HL-60 (cell line): ENCODE data around the gene RTL3.

Source experiments
- DNase-seq, 2 experiments: peaks; one replicate each; pipeline ENCODE4 v3.0.0-alpha.2; 2010 to 2020; ENCODE audit warnings: low read depth in 1 of 2, low spot score in 1 of 2
- H3K27ac ChIP-seq: fragments of 250-450 bp; sonication (Bioruptor Pico); replicated peaks from 2 replicates; pipeline ENCODE4 v1.5.1; 2020; ENCODE audit warnings: mild to moderate bottlenecking, moderate library complexity
- H3K27me3 ChIP-seq: fragments of 250-450 bp; sonication (Bioruptor Pico); 2 replicates; pipeline ENCODE4 v1.5.1; 2021; ENCODE audit warnings: mild to moderate bottlenecking, moderate library complexity; ENCODE audit not compliant: insufficient read depth, poor library complexity, severe bottlenecking
- H3K4me3 ChIP-seq: replicated peaks from 2 replicates; pipeline ENCODE4 v1.5.1; 2011; ENCODE audit warnings: mild to moderate bottlenecking, control low read depth, low read length; ENCODE audit not compliant: insufficient read depth
- CTCF ChIP-seq: IDR thresholded peaks from one replicate; pipeline ENCODE4 v1.5.1; 2011; ENCODE audit warnings: low read length, control low read depth, inconsistent platforms; ENCODE audit not compliant: insufficient read depth
- GABPA ChIP-seq: IDR thresholded peaks from 2 replicates; pipeline ENCODE4 v1.6.1; 2012; ENCODE audit warnings: low read depth
- POLR2AphosphoS5 ChIP-seq: IDR thresholded peaks from 2 replicates; pipeline ENCODE4 v1.6.1; 2012; ENCODE audit warnings: low read depth
- SPI1 ChIP-seq: IDR thresholded peaks from 2 replicates; pipeline ENCODE4 v1.6.1; 2012; ENCODE audit warnings: low read depth, mild to moderate bottlenecking, borderline replicate concordance
- TF ChIP-seq, protein P1 (sequence below): IDR thresholded peaks from 2 replicates; pipeline ENCODE4 v1.6.1; 2012; ENCODE audit warnings: low read depth; ENCODE audit not compliant: insufficient replicate concordance

RTL3 gene

DNA sequence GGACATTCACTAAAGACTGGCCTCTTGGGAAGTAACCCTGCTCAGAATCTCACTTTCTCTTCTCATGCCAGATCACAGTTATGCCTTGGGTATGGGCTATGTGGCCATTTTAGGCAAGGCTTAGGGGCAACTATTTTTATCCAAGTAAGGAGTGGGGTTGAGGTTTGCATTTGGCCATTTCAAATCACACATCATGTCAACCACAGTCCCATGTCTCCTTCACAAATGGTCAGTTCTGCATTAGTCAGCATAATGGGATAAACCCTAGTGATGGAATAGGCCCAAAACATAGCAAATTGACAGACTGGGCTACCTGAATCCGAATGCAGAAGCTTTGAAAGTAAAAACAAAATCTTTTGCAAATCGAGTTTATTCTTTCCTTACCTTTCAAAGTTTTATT lies 827 bp upstream of the RTL3 start:
- no peak overlapping the region for H3K27ac ChIP-seq
- no peak for TF ChIP-seq CTCF
- no peak for TF ChIP-seq GABPA
- no peak for TF ChIP-seq POLR2AphosphoS5
- TF ChIP-seq, protein P1, sequence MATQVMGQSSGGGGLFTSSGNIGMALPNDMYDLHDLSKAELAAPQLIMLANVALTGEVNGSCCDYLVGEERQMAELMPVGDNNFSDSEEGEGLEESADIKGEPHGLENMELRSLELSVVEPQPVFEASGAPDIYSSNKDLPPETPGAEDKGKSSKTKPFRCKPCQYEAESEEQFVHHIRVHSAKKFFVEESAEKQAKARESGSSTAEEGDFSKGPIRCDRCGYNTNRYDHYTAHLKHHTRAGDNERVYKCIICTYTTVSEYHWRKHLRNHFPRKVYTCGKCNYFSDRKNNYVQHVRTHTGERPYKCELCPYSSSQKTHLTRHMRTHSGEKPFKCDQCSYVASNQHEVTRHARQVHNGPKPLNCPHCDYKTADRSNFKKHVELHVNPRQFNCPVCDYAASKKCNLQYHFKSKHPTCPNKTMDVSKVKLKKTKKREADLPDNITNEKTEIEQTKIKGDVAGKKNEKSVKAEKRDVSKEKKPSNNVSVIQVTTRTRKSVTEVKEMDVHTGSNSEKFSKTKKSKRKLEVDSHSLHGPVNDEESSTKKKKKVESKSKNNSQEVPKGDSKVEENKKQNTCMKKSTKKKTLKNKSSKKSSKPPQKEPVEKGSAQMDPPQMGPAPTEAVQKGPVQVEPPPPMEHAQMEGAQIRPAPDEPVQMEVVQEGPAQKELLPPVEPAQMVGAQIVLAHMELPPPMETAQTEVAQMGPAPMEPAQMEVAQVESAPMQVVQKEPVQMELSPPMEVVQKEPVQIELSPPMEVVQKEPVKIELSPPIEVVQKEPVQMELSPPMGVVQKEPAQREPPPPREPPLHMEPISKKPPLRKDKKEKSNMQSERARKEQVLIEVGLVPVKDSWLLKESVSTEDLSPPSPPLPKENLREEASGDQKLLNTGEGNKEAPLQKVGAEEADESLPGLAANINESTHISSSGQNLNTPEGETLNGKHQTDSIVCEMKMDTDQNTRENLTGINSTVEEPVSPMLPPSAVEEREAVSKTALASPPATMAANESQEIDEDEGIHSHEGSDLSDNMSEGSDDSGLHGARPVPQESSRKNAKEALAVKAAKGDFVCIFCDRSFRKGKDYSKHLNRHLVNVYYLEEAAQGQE: no peak
- no peak for TF ChIP-seq SPI1
- no peak overlapping the region for H3K4me3 ChIP-seq
- no peak for DNase-seq
- no peaks in the 10 kb centered on the region for H3K27me3 ChIP-seq

DNA sequence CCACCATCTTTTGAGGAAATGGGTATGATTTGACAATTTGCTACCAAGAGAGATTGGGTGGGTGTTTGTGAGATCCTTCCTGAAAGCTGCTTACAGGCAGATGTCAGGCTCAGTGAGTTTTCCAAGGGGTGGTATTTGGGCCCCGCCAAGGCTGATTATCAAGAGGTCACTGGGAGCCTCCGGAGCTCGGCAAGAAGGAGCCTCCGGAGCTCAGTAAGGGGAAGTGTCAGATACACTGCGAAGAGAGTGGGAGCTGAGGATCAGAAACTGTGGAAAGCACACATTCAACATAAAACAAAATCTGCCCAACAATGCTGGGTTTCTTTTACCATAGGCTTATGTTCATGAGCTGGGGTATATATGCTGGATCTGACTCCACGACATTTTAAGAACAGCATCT lies 714 bp downstream of the RTL3 start:
- H3K4me3 ChIP-seq: no peak overlapping the region
- no peak for DNase-seq
- TF ChIP-seq SPI1 (peak; percentile 64; the same call in 1 of the 2 replicates), CTCF (no peak)
- peak overlapping the region; percentile 24 for H3K27ac ChIP-seq
- H3K27me3 ChIP-seq: no peaks in the 10 kb centered on the region

- TF ChIP-seq GABPA (no peak), SPI1 (no peak), CTCF (no peak), POLR2AphosphoS5 (no peak)
- TF ChIP-seq, protein P1: no peak
- Histone ChIP-seq H3K27me3 (no peaks in the 10 kb centered on the region), H3K27ac (no peak overlapping the region; the same call in 1 of the 2 replicates), H3K4me3 (no peak overlapping the region)
- DNase-seq: no peak
Measured at GRCh38 chrX:78655642-78656041, 3.5 kb downstream of the RTL3 start.

DNA sequence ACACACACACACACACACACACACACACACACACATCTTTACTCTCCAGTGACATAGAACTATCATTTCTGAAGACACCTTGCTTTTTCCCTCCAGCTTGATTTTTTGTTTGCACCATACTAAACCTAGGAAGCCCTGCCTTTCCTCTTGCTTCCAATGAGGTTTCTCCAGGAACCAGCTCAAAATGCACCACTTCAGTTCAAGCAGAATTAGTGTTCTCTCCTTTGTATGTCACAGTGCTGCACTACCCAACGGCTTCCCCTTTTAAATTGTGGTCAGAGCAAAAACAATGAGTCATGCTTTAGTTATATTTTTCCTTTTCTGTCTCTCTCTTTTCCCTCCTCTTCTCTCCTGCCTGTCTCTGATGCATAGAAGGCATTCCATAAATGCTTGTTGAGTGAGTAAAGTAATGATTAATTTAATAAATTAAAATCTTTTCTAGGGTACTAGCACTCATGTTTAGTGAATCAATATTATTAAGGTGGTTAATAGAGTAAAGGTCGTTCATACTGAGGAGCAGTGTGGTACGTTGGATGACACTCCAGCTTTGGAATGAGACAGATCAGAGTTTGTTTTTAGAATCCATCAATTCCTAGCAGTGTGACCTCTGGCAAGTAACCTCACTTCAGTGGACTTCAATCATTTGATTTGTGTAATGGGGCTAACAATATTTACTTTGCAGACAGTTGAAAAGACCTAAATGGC lies 5.9 kb downstream of the RTL3 start:
- Histone ChIP-seq H3K27me3 (no peaks in the 10 kb centered on the region), H3K27ac (peak overlapping the region; percentile 95), H3K4me3 (no peak overlapping the region; the same call in 1 of the 2 replicates)
- DNase-seq: peak; percentile 69 to 86
- peak; percentile 80 for TF ChIP-seq SPI1
- TF ChIP-seq CTCF: no peak
- TF ChIP-seq POLR2AphosphoS5: no peak
